ENCODE results near the gene DNAJB13.

The DNAJB13 gene

GRCh38 chr11:74010306-74011300 lies 59.8 kb downstream of the DNAJB13 start:
- no peak overlapping the region for H3K4me3 ChIP-seq (ENCODE audit: low read depth, low read length)
- DNase-seq (ENCODE audit: low read depth): no peak

- H3K4me3 ChIP-seq (ENCODE audit: low read depth, low read length): no peak overlapping the region
- peak; percentile 39 for DNase-seq (ENCODE audit: low read depth)
These were observed 60.7 kb downstream of the DNAJB13 start for GRCh38 chr11:74011360-74012073.

GRCh38 chr11:74012074-74012809 lies 61.4 kb downstream of the DNAJB13 start:
- DNase-seq (ENCODE audit: low read depth): no peak
- no peak overlapping the region for H3K4me3 ChIP-seq (ENCODE audit: low read depth, low read length)

- no peak overlapping the region for H3K4me3 ChIP-seq (ENCODE audit: low read depth, low read length)
- no peak for DNase-seq (ENCODE audit: low read depth)
These were observed 62.3 kb downstream of the DNAJB13 start for GRCh38 chr11:74013141-74013540.

GRCh38 chr11:74014880-74015279 lies 64.1 kb downstream of the DNAJB13 start:
- H3K4me3 ChIP-seq (ENCODE audit: low read depth, low read length): no peak overlapping the region
- DNase-seq (ENCODE audit: low read depth): no peak

GRCh38 chr11:74015919-74016684 lies 65.3 kb downstream of the DNAJB13 start:
- no peak overlapping the region for H3K4me3 ChIP-seq (ENCODE audit: low read depth, low read length)
- DNase-seq (ENCODE audit: low read depth): no peak

GRCh38 chr11:74017631-74018030 lies 66.8 kb downstream of the DNAJB13 start:
- H3K4me3 ChIP-seq (ENCODE audit: low read depth, low read length): no peak overlapping the region
- no peak for DNase-seq (ENCODE audit: low read depth)

GRCh38 chr11:74018331-74019005 lies 67.6 kb downstream of the DNAJB13 start:
- DNase-seq (ENCODE audit: low read depth): peak; percentile 86
- no peak overlapping the region for H3K4me3 ChIP-seq (ENCODE audit: low read depth, low read length)

GRCh38 chr11:74019104-74019738 lies 68.4 kb downstream of the DNAJB13 start:
- no peak for DNase-seq (ENCODE audit: low read depth)

GRCh38 chr11:74019860-74020259 lies 69.0 kb downstream of the DNAJB13 start:
- peak; percentile 33 for DNase-seq (ENCODE audit: low read depth)
- H3K4me3 ChIP-seq (ENCODE audit: low read depth, low read length): no peak overlapping the region

More at GRCh38 chr11:74019104-74019738, 68.4 kb downstream of the DNAJB13 start:
- H3K4me3 ChIP-seq (ENCODE audit: low read depth, low read length): no peak overlapping the region
